Activated naive CD8-positive, alpha-beta T cell treated with anti-CD3 and anti-CD28 coated beads for 36 hours (primary cell): ENCODE data around the gene TRIM7. TPM values are rescaled to one million over a fixed set of nuclear protein-coding genes. Genes with fewer than 3 reads are reported as not detected.
"Not testable (repeated sequence)": the region's sequence is repeated elsewhere in the genome, so short reads cannot be mapped to it uniquely, and the experiment has no call there.

Experiments used
- DNase-seq: peaks from one replicate; pipeline ENCODE4 v3.0.0; 2021
- H3K27ac Mint-ChIP-seq: one replicate; pipeline ENCODE4 v1.8.0; 2022; ENCODE audit warnings: mild to moderate bottlenecking, moderate library complexity, mixed read lengths
- H3K27me3 Mint-ChIP-seq: one replicate; pipeline ENCODE4 v1.8.0; 2022; ENCODE audit warnings: mild to moderate bottlenecking, mixed read lengths
- H3K36me3 Mint-ChIP-seq: one replicate; pipeline ENCODE4 v1.8.0; 2021; ENCODE audit warnings: mild to moderate bottlenecking, mixed read lengths
- H3K4me1 Mint-ChIP-seq: one replicate; pipeline ENCODE4 v1.8.0; 2021; ENCODE audit warnings: mixed read lengths
- H3K4me3 Mint-ChIP-seq: one replicate; pipeline ENCODE4 v1.8.0; 2022; ENCODE audit warnings: mild to moderate bottlenecking, moderate library complexity, mixed read lengths
- H3K9me3 Mint-ChIP-seq: one replicate; pipeline ENCODE4 v1.8.0; 2022; ENCODE audit warnings: mixed read lengths
- total RNA-seq, 2 experiments: library from RNA; stranded (reverse); gene quantifications; one replicate each; pipeline ENCODE4 v1.2.3, GENCODE V29; 2021

TRIM7 gene
- total RNA-seq, 2 experiments from 2014 or later: 0.62 to 0.68 TPM

- Mint-ChIP-seq H3K4me1 (peaks cover 47% of the 10 kb centered on the region), H3K4me3 (peak overlapping the region; percentile 100), H3K27me3 (peaks cover 20% of the 10 kb centered on the region), H3K36me3 (peaks cover 22% of the 10 kb centered on the region), H3K9me3 (peaks cover 2% of the 10 kb centered on the region), H3K27ac (peak overlapping the region; percentile 98)
- peak; percentile 92 for DNase-seq
Measured at GRCh38 chr5:181221792-181222629, 17.0 kb upstream of the TRIM7 start.

GRCh38 chr5:181221105-181221791 lies 16.3 kb upstream of the TRIM7 start:
- Mint-ChIP-seq H3K9me3 (peaks cover 2% of the 10 kb centered on the region), H3K27ac (peak overlapping the region; percentile 98)
- DNase-seq: peak; percentile 72

DNA sequence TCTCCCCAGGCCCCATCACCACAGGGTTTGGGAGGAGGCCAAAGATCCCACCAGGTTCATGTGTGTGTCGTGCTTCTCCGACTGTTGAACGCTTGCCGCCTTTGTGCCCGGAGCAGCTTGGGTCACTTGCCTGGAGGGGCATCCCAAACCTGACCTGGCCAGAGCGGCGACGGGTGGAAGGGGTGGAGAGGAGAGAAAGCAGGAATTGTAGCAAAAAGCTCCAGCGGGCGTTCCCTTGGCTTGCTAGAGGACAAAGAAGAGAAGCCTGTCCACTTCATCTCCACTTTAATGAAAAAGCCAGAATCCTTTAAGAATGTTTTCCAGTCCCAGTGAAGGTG lies 15.2 kb upstream of the TRIM7 start:
- peaks cover 2% of the 10 kb centered on the region for H3K9me3 Mint-ChIP-seq
- H3K36me3 Mint-ChIP-seq: peaks cover 19% of the 10 kb centered on the region
- H3K4me1 Mint-ChIP-seq: peaks cover 41% of the 10 kb centered on the region
- H3K4me3 Mint-ChIP-seq: peak overlapping the region; percentile 51
- no peak overlapping the region for H3K27ac Mint-ChIP-seq
- peaks cover 20% of the 10 kb centered on the region for H3K27me3 Mint-ChIP-seq
- DNase-seq: no peak

More at GRCh38 chr5:181221105-181221791, 16.3 kb upstream of the TRIM7 start:
- Mint-ChIP-seq H3K4me3 (peak overlapping the region; percentile 100), H3K27me3 (peaks cover 20% of the 10 kb centered on the region), H3K36me3 (peaks cover 21% of the 10 kb centered on the region), H3K4me1 (peaks cover 46% of the 10 kb centered on the region)

GRCh38 chr5:181219262-181220177 lies 14.5 kb upstream of the TRIM7 start:
- H3K27ac Mint-ChIP-seq: no peak overlapping the region
- H3K36me3 Mint-ChIP-seq: peaks cover 16% of the 10 kb centered on the region
- H3K4me3 Mint-ChIP-seq: peak overlapping the region; percentile 51
- H3K4me1 Mint-ChIP-seq: peaks cover 41% of the 10 kb centered on the region
- DNase-seq: no peak
- H3K27me3 Mint-ChIP-seq: peaks cover 20% of the 10 kb centered on the region
- peaks cover 2% of the 10 kb centered on the region for H3K9me3 Mint-ChIP-seq

GRCh38 chr5:181218795-181219124 lies 13.8 kb upstream of the TRIM7 start:
- peaks cover 9% of the 10 kb centered on the region for H3K36me3 Mint-ChIP-seq
- H3K27me3 Mint-ChIP-seq: peaks cover 20% of the 10 kb centered on the region
- peaks cover 2% of the 10 kb centered on the region for H3K9me3 Mint-ChIP-seq
- H3K27ac Mint-ChIP-seq: no peak overlapping the region
- peak overlapping the region; percentile 82 for H3K4me3 Mint-ChIP-seq
- H3K4me1 Mint-ChIP-seq: peaks cover 41% of the 10 kb centered on the region
- no peak for DNase-seq

- H3K27me3 Mint-ChIP-seq: peaks cover 20% of the 10 kb centered on the region
- peaks cover 9% of the 10 kb centered on the region for H3K36me3 Mint-ChIP-seq
- peaks cover 41% of the 10 kb centered on the region for H3K4me1 Mint-ChIP-seq
Measured at GRCh38 chr5:181217803-181218062, 12.7 kb upstream of the TRIM7 start.

DNA sequence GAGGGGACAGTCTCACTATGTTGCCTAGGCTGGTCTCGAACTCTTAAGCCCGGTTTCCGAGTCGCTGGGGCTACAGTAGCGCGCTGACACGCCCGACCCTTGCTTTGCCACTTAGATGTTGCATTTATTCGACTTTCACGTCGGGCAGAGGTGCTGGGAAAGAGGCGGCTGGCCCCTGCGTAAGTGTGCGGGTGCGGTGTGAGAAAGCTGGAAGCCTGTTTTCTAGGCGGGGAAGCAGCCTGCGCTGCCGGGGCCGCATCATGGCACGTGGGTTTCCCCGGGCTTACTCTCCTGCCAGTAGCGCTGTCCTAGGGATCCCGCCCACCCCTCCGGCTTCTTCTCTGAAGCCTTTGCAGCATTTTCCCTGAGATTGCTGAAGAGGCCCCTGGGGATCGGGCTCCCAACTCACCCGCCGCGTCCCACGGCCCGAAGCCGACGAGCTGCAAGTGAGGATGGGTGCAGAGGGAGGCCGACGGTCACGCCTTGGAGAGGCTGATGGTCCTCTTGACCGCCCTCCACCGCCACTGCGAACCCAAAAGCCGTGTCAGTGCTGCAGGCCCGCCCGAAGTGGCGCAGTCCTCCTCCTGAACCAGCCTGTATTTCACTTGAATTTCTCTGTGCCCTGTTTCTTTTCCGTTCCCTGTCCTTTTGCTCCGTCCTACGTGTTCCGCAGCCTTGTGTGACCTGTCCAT lies 12.3 kb upstream of the TRIM7 start:
- Mint-ChIP-seq H3K4me3 (peak overlapping the region; percentile 82), H3K36me3 (peaks cover 8% of the 10 kb centered on the region), H3K9me3 (peaks cover 2% of the 10 kb centered on the region), H3K4me1 (peaks cover 39% of the 10 kb centered on the region), H3K27ac (peak overlapping the region; percentile 70), H3K27me3 (peaks cover 18% of the 10 kb centered on the region)
- DNase-seq: peak; percentile 70

More at GRCh38 chr5:181217803-181218062, 12.7 kb upstream of the TRIM7 start:
- Mint-ChIP-seq H3K4me3 (peak overlapping the region; percentile 82), H3K9me3 (peaks cover 2% of the 10 kb centered on the region), H3K27ac (peak overlapping the region; percentile 70)
- no peak for DNase-seq

DNA sequence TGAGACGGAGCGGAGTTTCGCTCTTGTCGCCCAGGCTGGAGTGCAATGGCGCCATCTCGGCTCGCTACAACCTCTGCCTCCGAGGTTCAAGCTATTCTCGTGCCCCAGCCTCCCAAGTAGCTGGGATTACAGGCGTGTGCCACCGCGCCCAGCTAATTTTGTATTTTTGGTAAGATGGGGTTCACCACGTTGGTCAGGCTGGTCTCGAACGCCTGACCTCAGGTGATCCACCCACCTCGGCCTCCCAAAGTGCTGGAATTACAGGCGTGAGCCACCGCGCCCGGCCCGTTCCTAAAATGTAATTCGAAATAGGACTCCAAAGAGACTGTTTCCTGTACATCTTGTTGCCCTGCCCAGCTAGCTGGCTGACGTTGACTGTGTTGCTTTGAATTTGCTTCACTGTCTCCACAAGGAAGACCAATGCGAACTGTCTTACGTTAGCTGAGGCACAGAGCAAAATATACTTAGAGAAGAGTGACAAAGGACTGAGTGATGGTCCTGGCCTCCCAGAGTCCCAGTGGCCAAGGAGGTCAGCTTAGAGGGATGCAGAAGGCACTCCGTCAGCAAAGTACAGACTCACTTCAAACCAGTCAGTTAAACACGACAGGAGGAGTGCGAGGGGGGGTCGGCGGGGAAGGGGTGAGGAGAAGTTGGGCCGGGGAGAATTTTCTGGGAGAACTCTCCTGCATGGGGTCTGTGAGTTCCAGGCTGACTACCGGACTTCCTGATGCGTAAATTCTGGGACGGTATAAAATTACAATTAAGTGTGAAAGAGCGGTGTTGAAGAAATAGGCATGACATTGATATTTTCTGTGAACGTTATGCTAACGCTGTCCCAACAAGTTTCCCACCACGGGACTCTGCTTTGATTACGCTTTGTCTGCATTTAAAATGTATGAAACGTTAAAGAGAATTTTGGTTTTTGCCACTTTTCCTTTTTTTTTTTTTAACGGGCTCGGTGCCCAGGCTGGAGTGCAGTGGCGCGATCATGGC lies 11.3 kb upstream of the TRIM7 start:
- Mint-ChIP-seq H3K36me3 (peaks cover 3% of the 10 kb centered on the region), H3K4me3 (peak overlapping the region; percentile 83), H3K27ac (peak overlapping the region; percentile 78), H3K27me3 (peaks cover 8% of the 10 kb centered on the region), H3K4me1 (peaks cover 33% of the 10 kb centered on the region), H3K9me3 (peaks cover 2% of the 10 kb centered on the region)
- peak; percentile 26 for DNase-seq

- H3K4me3 Mint-ChIP-seq, DNase-seq, H3K27me3 Mint-ChIP-seq, H3K9me3 Mint-ChIP-seq, H3K36me3 Mint-ChIP-seq, H3K27ac Mint-ChIP-seq: not testable (repeated sequence)
- H3K4me1 Mint-ChIP-seq: peaks cover 23% of the 10 kb centered on the region
Measured at GRCh38 chr5:181214249-181214648, 9.3 kb upstream of the TRIM7 start.

- Mint-ChIP-seq H3K27me3 (peaks cover under 1% of the 10 kb centered on the region), H3K4me3 (no peak overlapping the region), H3K4me1 (peaks cover 19% of the 10 kb centered on the region), H3K36me3 (no peaks in the 10 kb centered on the region), H3K9me3 (no peaks in the 10 kb centered on the region), H3K27ac (no peak overlapping the region)
- DNase-seq: no peak
Measured at GRCh38 chr5:181212934-181213333, 7.9 kb upstream of the TRIM7 start.

DNA sequence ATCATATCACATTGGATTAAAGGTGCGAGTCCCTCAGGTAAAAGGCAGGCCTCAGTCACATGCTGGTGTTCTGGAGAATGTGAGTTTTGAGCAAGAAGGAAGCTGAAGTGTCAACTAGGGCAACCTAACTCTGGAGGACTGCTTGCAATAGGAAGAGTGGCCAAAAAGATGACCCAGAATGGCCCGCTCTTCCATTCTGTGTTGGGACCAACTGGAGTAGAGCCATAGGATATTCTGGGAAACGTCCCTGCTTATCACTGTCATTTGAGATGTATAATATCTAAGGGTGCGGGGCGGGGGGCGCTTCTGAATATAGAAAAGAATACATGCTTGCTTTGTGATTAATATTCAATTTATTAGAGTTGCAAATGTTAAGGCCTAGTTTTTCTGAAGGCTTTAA lies 7.1 kb upstream of the TRIM7 start:
- DNase-seq: no peak
- Mint-ChIP-seq H3K9me3 (peaks cover 3% of the 10 kb centered on the region), H3K4me1 (peaks cover 22% of the 10 kb centered on the region), H3K27ac (no peak overlapping the region), H3K36me3 (peaks cover 4% of the 10 kb centered on the region), H3K27me3 (peaks cover 6% of the 10 kb centered on the region), H3K4me3 (no peak overlapping the region)

DNA sequence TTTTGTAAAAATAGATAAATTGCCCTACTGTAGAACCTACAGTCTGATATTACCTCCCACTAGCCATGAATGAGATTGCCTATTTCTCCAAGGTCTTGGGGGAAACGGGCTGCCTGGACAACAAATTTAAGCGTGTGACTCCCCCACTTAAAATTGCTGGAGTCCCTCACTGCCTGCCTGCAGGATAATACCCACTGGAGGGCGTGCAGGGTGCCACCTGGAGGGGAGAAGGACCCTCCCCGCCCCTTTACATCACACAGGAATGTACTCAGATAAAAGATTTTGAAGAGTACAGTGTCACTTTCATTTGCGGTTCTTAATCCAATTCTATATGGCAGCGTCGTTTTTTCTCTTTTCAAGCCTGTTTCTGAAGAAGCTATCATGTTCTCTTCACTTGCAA lies 6.2 kb upstream of the TRIM7 start:
- Mint-ChIP-seq H3K27me3 (peaks cover 14% of the 10 kb centered on the region), H3K4me1 (peaks cover 25% of the 10 kb centered on the region), H3K36me3 (peaks cover 8% of the 10 kb centered on the region), H3K27ac (no peak overlapping the region), H3K9me3 (peaks cover 3% of the 10 kb centered on the region), H3K4me3 (no peak overlapping the region)
- DNase-seq: no peak

DNA sequence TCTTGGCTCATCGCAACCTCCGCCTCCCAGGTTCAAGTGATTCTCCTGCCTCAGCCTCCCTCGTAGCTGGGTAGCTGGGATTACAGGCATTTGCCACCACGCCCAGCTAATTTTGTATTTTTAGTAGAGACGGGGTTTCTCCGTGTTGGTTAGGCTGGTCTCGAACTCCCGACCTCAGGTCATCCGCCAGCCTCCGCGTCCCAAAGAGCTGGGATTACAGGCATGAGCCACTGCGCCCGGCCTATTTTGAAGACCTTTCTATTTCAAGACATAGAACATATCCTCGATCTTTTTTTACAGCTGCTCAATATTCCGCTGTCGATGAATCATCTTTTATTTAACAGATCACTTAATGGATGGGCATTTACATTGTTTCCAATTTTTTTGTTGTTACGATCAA lies 5.7 kb upstream of the TRIM7 start:
- H3K4me3 Mint-ChIP-seq, DNase-seq, H3K36me3 Mint-ChIP-seq, H3K27ac Mint-ChIP-seq, H3K9me3 Mint-ChIP-seq: not testable (repeated sequence)
- peaks cover 19% of the 10 kb centered on the region for H3K27me3 Mint-ChIP-seq
- H3K4me1 Mint-ChIP-seq: peaks cover 27% of the 10 kb centered on the region

- not testable (repeated sequence) for DNase-seq, H3K4me3 Mint-ChIP-seq, H3K36me3 Mint-ChIP-seq, H3K9me3 Mint-ChIP-seq, H3K27ac Mint-ChIP-seq
- peaks cover 23% of the 10 kb centered on the region for H3K27me3 Mint-ChIP-seq
- peaks cover 30% of the 10 kb centered on the region for H3K4me1 Mint-ChIP-seq
Measured at GRCh38 chr5:181210148-181210547, 5.2 kb upstream of the TRIM7 start.
